SK-N-SH treated with all-trans-retinoic acid at 6 μM for 48 hours (cell line): ENCODE measurements around the gene NR1I3.

Experiments used
- ATAC-seq: fragments of 200-7000 bp; cut with Tn5 transposase; 3 replicates; pipeline ENCODE4 v1.9.1; 2020; ENCODE audit warnings: mild to moderate bottlenecking, moderate library complexity
- ARNTL ChIP-seq: fragments of 450-650 bp; formaldehyde crosslinking; IDR thresholded peaks from 2 replicates; pipeline ENCODE4 v1.5.0; 2020; ENCODE audit warnings: low read depth, mild to moderate bottlenecking, moderate library complexity, borderline replicate concordance
- BACH2 ChIP-seq: fragments of 250-450 bp; sonication (Bioruptor Pico); IDR thresholded peaks from 2 replicates; pipeline ENCODE4 v1.9.0; 2021; ENCODE audit warnings: mild to moderate bottlenecking, borderline replicate concordance
- CSDC2 ChIP-seq: fragments of 250-450 bp; sonication (Bioruptor Pico); IDR thresholded peaks from 2 replicates; pipeline ENCODE4 v1.5.0; 2020; ENCODE audit warnings: mild to moderate bottlenecking, moderate library complexity
- ESRRG ChIP-seq: fragments of 250-450 bp; sonication (Bioruptor Pico); IDR thresholded peaks from 2 replicates; pipeline ENCODE4 v1.6.1; 2021; ENCODE audit warnings: mild to moderate bottlenecking
- GLIS3 ChIP-seq: fragments of 250-450 bp; sonication (Bioruptor Pico); IDR thresholded peaks from 2 replicates; pipeline ENCODE4 v1.5.0; 2020; ENCODE audit warnings: mild to moderate bottlenecking, moderate library complexity
- ISL1 ChIP-seq: fragments of 250-450 bp; sonication (Bioruptor Pico); IDR thresholded peaks from 2 replicates; pipeline ENCODE4 v2.1.2; 2022; ENCODE audit warnings: mild to moderate bottlenecking, moderate library complexity
- POU6F1 ChIP-seq: fragments of 250-450 bp; sonication (Bioruptor Pico); IDR thresholded peaks from 2 replicates; pipeline ENCODE4 v1.8.0; 2021; ENCODE audit warnings: low read depth, mild to moderate bottlenecking, moderate library complexity, borderline replicate concordance
- PPARA ChIP-seq: fragments of 250-450 bp; sonication (Bioruptor Pico); IDR thresholded peaks from 2 replicates; pipeline ENCODE4 v1.5.0; 2020; ENCODE audit warnings: mild to moderate bottlenecking, borderline replicate concordance
- RARB ChIP-seq: fragments of 250-450 bp; sonication (Bioruptor Pico); IDR thresholded peaks from 2 replicates; pipeline ENCODE4 v1.8.0; 2021; ENCODE audit warnings: mild to moderate bottlenecking, moderate library complexity
- SNAI2 ChIP-seq: fragments of 250-450 bp; sonication (Bioruptor Pico); IDR thresholded peaks from 2 replicates; pipeline ENCODE4 v1.5.0; 2020; ENCODE audit warnings: mild to moderate bottlenecking, moderate library complexity
- TCF4 ChIP-seq: fragments of 250-450 bp; sonication (Bioruptor Pico); IDR thresholded peaks from 2 replicates; pipeline ENCODE4 v1.8.0; 2021; ENCODE audit warnings: mild to moderate bottlenecking, moderate library complexity, borderline replicate concordance
- TSHZ2 ChIP-seq: fragments of 250-450 bp; sonication (Bioruptor Pico); IDR thresholded peaks from 2 replicates; pipeline ENCODE4 v1.5.0; 2020; ENCODE audit warnings: mild to moderate bottlenecking, moderate library complexity
- ZC3H10 ChIP-seq: fragments of 250-450 bp; sonication (Bioruptor Pico); IDR thresholded peaks from 2 replicates; pipeline ENCODE4 v1.5.1; 2021; ENCODE audit warnings: mild to moderate bottlenecking, moderate library complexity
- ZFP3 ChIP-seq: fragments of 250-450 bp; sonication (Bioruptor Pico); IDR thresholded peaks from 2 replicates; pipeline ENCODE4 v1.5.0; 2020; ENCODE audit warnings: mild to moderate bottlenecking, moderate library complexity
- ZFP30 ChIP-seq: fragments of 450-650 bp; formaldehyde crosslinking; IDR thresholded peaks from 2 replicates; pipeline ENCODE4 v1.5.0; 2022; ENCODE audit warnings: mild to moderate bottlenecking, moderate library complexity
- ZNF565 ChIP-seq: fragments of 450-650 bp; formaldehyde crosslinking; conservative IDR thresholded peaks from 2 replicates; pipeline ENCODE4 v1.5.0; 2020; ENCODE audit warnings: low read depth, mild to moderate bottlenecking, moderate library complexity
- ZNF70 ChIP-seq: fragments of 450-650 bp; formaldehyde crosslinking; IDR thresholded peaks from 2 replicates; pipeline ENCODE4 v1.5.0; 2020; ENCODE audit warnings: mild to moderate bottlenecking, moderate library complexity
- ZNF8 ChIP-seq: fragments of 450-650 bp; formaldehyde crosslinking; IDR thresholded peaks from 2 replicates; pipeline ENCODE4 v1.5.0; 2020; ENCODE audit warnings: mild to moderate bottlenecking, moderate library complexity
- TF ChIP-seq, protein P1 (sequence below): fragments of 250-450 bp; sonication (Bioruptor Pico); IDR thresholded peaks from 2 replicates; pipeline ENCODE4 v1.8.0; 2020; ENCODE audit warnings: mild to moderate bottlenecking, moderate library complexity, borderline replicate concordance
- TF ChIP-seq, protein P2 (sequence below): fragments of 250-450 bp; sonication (Bioruptor Pico); IDR thresholded peaks from 2 replicates; pipeline ENCODE4 v1.5.1; 2021; ENCODE audit warnings: mild to moderate bottlenecking, moderate library complexity
- TF ChIP-seq, protein P3 (sequence below): fragments of 250-450 bp; sonication (Bioruptor Pico); IDR thresholded peaks from 2 replicates; pipeline ENCODE4 v1.5.1; 2020; ENCODE audit warnings: low read depth, mild to moderate bottlenecking, moderate library complexity

Gene NR1I3

GRCh38 chr1:161199506-161200139 lies 38.4 kb downstream of the NR1I3 start:
- ATAC-seq = no peak
- TF ChIP-seq SNAI2 (CRISPR knock-in tag) (no peak), ZFP3 (no peak), ZNF8 (CRISPR knock-in tag) (no peak), ESRRG (no peak), BACH2 (no peak), ARNTL (no peak), PPARA (CRISPR knock-in tag) (no peak), ZNF70 (CRISPR knock-in tag) (no peak), ZC3H10 (no peak), GLIS3 (CRISPR knock-in tag) (no peak), RARB (CRISPR knock-in tag) (no peak), ZFP30 (CRISPR knock-in tag) (no peak), CSDC2 (CRISPR knock-in tag) (no peak), TCF4 (CRISPR knock-in tag) (no peak), TSHZ2 (CRISPR knock-in tag) (no peak)
- TF ChIP-seq, protein P1, sequence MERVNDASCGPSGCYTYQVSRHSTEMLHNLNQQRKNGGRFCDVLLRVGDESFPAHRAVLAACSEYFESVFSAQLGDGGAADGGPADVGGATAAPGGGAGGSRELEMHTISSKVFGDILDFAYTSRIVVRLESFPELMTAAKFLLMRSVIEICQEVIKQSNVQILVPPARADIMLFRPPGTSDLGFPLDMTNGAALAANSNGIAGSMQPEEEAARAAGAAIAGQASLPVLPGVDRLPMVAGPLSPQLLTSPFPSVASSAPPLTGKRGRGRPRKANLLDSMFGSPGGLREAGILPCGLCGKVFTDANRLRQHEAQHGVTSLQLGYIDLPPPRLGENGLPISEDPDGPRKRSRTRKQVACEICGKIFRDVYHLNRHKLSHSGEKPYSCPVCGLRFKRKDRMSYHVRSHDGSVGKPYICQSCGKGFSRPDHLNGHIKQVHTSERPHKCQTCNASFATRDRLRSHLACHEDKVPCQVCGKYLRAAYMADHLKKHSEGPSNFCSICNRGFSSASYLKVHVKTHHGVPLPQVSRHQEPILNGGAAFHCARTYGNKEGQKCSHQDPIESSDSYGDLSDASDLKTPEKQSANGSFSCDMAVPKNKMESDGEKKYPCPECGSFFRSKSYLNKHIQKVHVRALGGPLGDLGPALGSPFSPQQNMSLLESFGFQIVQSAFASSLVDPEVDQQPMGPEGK (CRISPR knock-in tag) = no peak
- TF ChIP-seq, protein P2, sequence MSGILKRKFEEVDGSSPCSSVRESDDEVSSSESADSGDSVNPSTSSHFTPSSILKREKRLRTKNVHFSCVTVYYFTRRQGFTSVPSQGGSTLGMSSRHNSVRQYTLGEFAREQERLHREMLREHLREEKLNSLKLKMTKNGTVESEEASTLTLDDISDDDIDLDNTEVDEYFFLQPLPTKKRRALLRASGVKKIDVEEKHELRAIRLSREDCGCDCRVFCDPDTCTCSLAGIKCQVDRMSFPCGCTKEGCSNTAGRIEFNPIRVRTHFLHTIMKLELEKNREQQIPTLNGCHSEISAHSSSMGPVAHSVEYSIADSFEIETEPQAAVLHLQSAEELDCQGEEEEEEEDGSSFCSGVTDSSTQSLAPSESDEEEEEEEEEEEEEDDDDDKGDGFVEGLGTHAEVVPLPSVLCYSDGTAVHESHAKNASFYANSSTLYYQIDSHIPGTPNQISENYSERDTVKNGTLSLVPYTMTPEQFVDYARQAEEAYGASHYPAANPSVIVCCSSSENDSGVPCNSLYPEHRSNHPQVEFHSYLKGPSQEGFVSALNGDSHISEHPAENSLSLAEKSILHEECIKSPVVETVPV = no peak
- TF ChIP-seq, protein P3, sequence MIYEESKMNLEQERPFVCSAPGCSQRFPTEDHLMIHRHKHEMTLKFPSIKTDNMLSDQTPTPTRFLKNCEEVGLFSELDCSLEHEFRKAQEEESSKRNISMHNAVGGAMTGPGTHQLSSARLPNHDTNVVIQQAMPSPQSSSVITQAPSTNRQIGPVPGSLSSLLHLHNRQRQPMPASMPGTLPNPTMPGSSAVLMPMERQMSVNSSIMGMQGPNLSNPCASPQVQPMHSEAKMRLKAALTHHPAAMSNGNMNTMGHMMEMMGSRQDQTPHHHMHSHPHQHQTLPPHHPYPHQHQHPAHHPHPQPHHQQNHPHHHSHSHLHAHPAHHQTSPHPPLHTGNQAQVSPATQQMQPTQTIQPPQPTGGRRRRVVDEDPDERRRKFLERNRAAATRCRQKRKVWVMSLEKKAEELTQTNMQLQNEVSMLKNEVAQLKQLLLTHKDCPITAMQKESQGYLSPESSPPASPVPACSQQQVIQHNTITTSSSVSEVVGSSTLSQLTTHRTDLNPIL = no peak

DNA sequence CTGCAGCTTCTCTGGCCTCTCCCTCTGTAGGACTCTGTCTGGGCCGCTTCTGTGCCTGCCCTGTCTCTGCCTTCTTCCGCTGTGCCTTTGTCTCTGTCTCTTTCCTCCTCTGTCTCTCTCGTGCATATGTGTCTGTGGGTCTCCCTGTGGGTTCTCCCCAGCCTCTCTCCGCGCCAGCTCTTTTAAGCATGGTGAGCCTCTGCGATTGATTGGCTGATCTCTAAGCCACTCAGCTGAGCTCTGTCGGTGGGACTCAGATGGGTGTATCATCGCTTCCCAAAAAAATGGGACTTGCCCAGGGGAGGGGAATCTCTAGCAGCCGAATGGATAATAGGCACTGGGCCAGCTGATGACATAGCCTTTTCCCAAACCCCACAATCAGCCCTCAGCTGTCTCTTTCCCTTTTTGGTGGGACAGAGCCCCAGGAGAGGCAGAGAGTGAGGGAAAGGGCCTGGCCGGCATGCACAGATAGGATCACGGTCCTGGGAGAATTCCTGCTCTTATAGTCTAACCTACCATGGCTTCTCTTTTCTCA lies 39.0 kb downstream of the NR1I3 start, which contains the start of gene ADAMTS4:
ADAMTS4 (minus strand) TSS at position 158 of the 535 bp plus-strand sequence. CDS start 427 bp downstream, outside the sequence.
- peak; percentile 31 for ATAC-seq

DNA sequence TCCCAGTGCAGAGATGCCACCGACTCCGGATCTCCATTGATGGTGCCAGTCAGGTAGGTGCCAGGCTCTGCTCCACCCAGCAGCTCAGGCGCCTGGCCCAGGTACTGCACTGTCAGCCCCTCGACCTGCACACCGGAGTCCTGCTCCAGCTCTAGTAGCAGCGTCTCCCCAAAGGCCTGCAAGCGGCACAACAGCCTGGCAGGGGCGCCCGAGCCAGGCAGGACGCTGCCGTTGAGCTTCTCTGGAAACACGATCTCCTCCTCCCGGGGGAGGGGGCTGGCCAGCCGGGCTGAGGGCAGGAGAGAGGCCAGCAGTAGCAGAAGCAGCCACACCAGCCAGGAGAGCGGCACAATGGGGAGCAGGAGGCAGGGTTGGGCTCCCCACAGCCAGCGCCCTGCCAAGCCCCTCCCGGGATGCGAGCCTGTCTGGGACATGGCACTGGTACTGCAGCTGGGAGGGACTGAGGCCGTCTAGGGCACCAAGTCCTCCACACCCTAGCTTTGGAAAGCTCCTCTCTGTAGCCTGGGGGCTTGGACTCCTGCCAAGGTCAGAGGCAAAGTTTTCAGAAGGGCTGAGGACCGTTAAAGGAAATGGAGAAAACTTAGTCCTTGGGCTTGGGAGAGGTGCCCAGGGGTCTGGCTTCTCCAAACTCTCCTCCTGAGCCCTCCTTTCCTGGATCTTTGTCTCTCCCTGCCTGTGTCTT lies 39.7 kb downstream of the NR1I3 start:
- TF ChIP-seq POU6F1 (CRISPR knock-in tag) = 0 out of 2 replicates have a peak, but pooled peaks have one; percentile 13
- TF ChIP-seq, protein P3 = no peak
- TF ChIP-seq RARB (CRISPR knock-in tag) = no peak
- TF ChIP-seq, all 23 proteins: peak for 1
- ATAC-seq = peak; percentile 57

More for the DNA sequence above, 39.0 kb downstream of the NR1I3 start, which contains the start of gene ADAMTS4:
- TF ChIP-seq SNAI2 (CRISPR knock-in tag) (no peak), ZFP3 (no peak), ISL1 (CRISPR knock-in tag) (no peak), ZNF70 (CRISPR knock-in tag) (no peak; the same call in 1 of the 2 replicates), TCF4 (CRISPR knock-in tag) (no peak), ZNF8 (CRISPR knock-in tag) (no peak), ZNF565 (no peak)
